ENCODE measurements around the gene SGTA.

SGTA gene

GRCh38 chr19:2800506-2800905, 17.4 kb upstream of the SGTA start:
- ChIA-PET CTCF (interaction anchor here (0.9 to 1.5 kb wide), 2 partner anchors 17 to 18 kb away, joined by 3 to 4 read pairs; partner anchors contain the start of gene SGTA), POLR2A (no interaction called here)
- no peak overlapping the region for H3K4me3 ChIP-seq (ENCODE audit: low read depth, low read length)
- no peak for DNase-seq (ENCODE audit: low read depth, low spot score)
- no peak for TF ChIP-seq CTCF (IDR thresholded peaks at IDR 0.05; ENCODE audit: insufficient read depth, low read length, missing control alignments)

- ChIA-PET POLR2A (interaction anchor here (1.4 kb wide), 1 partner anchor 14 kb away, joined by 4 read pairs; the partner anchor contains the start of gene THOP1), CTCF (interaction anchor here (1.0 to 1.4 kb wide), 3 partner anchors 12 to 88 kb away, joined by 3 read pairs; partner anchors contain the start of gene ZNF554)
- no peak for DNase-seq (ENCODE audit: low read depth, low spot score)
- no peak overlapping the region for H3K4me3 ChIP-seq (ENCODE audit: low read depth, low read length)
- TF ChIP-seq CTCF (IDR thresholded peaks at IDR 0.05; ENCODE audit: insufficient read depth, low read length, missing control alignments) = no peak
These were observed 16.4 kb upstream of the SGTA start for GRCh38 chr19:2799273-2800020.

- ChIA-PET CTCF (interaction anchor here (1.0 to 1.4 kb wide), 2 partner anchors 20 to 89 kb away, joined by 3 read pairs; partner anchors contain the start of gene ZNF554), POLR2A (interaction anchor here (1.4 kb wide), 1 partner anchor 14 kb away, joined by 4 read pairs; the partner anchor contains the start of gene THOP1)
- no peak overlapping the region for H3K4me3 ChIP-seq (ENCODE audit: low read depth, low read length)
- no peak for TF ChIP-seq CTCF (IDR thresholded peaks at IDR 0.05; ENCODE audit: insufficient read depth, low read length, missing control alignments)
- DNase-seq (ENCODE audit: low read depth, low spot score) = no peak
These were observed 15.7 kb upstream of the SGTA start for GRCh38 chr19:2798733-2799132.

- POLR2A ChIA-PET = interaction anchor here (1.4 kb wide), 1 partner anchor 13 kb away, joined by 4 read pairs; the partner anchor contains the start of gene THOP1
- TF ChIP-seq CTCF (IDR thresholded peaks at IDR 0.05; ENCODE audit: insufficient read depth, low read length, missing control alignments) = no peak
- no peak for DNase-seq (ENCODE audit: low read depth, low spot score)
- CTCF ChIA-PET = interaction anchor here (1.4 kb wide), 1 partner anchor 89 kb away, joined by 3 read pairs; no protein-coding TSS in a partner anchor
- H3K4me3 ChIP-seq (ENCODE audit: low read depth, low read length) = no peak overlapping the region
These were observed 15.1 kb upstream of the SGTA start for GRCh38 chr19:2798158-2798685.

GRCh38 chr19:2797280-2797679, 14.2 kb upstream of the SGTA start:
- no peak for DNase-seq (ENCODE audit: low read depth, low spot score)
- no peak overlapping the region for H3K4me3 ChIP-seq (ENCODE audit: low read depth, low read length)
- POLR2A ChIA-PET = no interaction called here
- CTCF ChIA-PET = interaction anchor here (1.2 kb wide), 1 partner anchor 23 kb away, joined by 3 read pairs; no protein-coding TSS in a partner anchor
- TF ChIP-seq CTCF (IDR thresholded peaks at IDR 0.05; ENCODE audit: insufficient read depth, low read length, missing control alignments) = no peak

GRCh38 chr19:2796659-2797266, 13.7 kb upstream of the SGTA start:
- CTCF ChIA-PET = interaction anchor here (1.2 kb wide), 1 partner anchor 23 kb away, joined by 3 read pairs; no protein-coding TSS in a partner anchor
- H3K4me3 ChIP-seq (ENCODE audit: low read depth, low read length) = no peak overlapping the region
- POLR2A ChIA-PET = no interaction called here
- no peak for DNase-seq (ENCODE audit: low read depth, low spot score)
- no peak for TF ChIP-seq CTCF (IDR thresholded peaks at IDR 0.05; ENCODE audit: insufficient read depth, low read length, missing control alignments)
